C4-2B (cell line): ENCODE results near the gene TRPC4AP.

ENCODE experiments used
- ZFX ChIP-seq: fragments of 450-650 bp; IDR thresholded peaks from 2 replicates; pipeline ENCODE4 v1.6.1; 2017
- TF ChIP-seq, protein P1 (sequence below): fragments of 450-650 bp; conservative IDR thresholded peaks from 2 replicates; pipeline ENCODE4 v1.5.1; 2017; ENCODE audit warnings: mild to moderate bottlenecking

GRCh38 chr20:35077872-35078271 lies 14.7 kb downstream of the TRPC4AP start:
- TF ChIP-seq, protein P1, sequence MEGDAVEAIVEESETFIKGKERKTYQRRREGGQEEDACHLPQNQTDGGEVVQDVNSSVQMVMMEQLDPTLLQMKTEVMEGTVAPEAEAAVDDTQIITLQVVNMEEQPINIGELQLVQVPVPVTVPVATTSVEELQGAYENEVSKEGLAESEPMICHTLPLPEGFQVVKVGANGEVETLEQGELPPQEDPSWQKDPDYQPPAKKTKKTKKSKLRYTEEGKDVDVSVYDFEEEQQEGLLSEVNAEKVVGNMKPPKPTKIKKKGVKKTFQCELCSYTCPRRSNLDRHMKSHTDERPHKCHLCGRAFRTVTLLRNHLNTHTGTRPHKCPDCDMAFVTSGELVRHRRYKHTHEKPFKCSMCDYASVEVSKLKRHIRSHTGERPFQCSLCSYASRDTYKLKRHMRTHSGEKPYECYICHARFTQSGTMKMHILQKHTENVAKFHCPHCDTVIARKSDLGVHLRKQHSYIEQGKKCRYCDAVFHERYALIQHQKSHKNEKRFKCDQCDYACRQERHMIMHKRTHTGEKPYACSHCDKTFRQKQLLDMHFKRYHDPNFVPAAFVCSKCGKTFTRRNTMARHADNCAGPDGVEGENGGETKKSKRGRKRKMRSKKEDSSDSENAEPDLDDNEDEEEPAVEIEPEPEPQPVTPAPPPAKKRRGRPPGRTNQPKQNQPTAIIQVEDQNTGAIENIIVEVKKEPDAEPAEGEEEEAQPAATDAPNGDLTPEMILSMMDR: no peak
- no peak for TF ChIP-seq ZFX
